ENCODE results near the gene CAPN7.

- TF ChIP-seq POLR2A (IDR thresholded peaks at IDR 0.05) (no peak), CTCF (IDR thresholded peaks at IDR 0.05 in 4 of 5, conservative IDR thresholded peaks at IDR 0.05 in 1 of 5) (no peak)
Observed at GRCh38 chr3:15218689-15219088, 12.6 kb downstream of the CAPN7 start.
